Right cardiac atrium (tissue), 5 donors: ENCODE results near the gene MRS2. TPM values are rescaled to one million over a fixed set of nuclear protein-coding genes. Genes with fewer than 3 reads are reported as not detected.
"Not testable (repeated sequence)": the region's sequence is repeated elsewhere in the genome, so short reads cannot be mapped to it uniquely, and the experiment has no call there.

Experiments
- ATAC-seq, 2 donors: fragments of 200-7000 bp; cut with Tn5 transposase; one replicate each; pipeline versions ENCODE4 v1.8.0 to v1.9.1; 2020; ENCODE audit warnings: moderate library complexity in 2 of 2, mild to moderate bottlenecking in 1 of 2
- DNase-seq, 3 donors: peaks; one replicate each; pipeline ENCODE4 v3.0.0-alpha.2; 2020
- H3K27ac ChIP-seq: one replicate; pipeline ENCODE4 v1.5.1; 2013; ENCODE audit warnings: mild to moderate bottlenecking, low read length, control low read depth, moderate library complexity
- H3K27me3 ChIP-seq: one replicate; pipeline ENCODE4 v1.6.1; 2013; ENCODE audit not compliant: control insufficient read depth, insufficient read depth
- H3K4me1 ChIP-seq: one replicate; pipeline ENCODE4 v1.6.1; 2013; ENCODE audit warnings: low read length; ENCODE audit not compliant: control insufficient read depth, insufficient read depth
- H3K4me3 ChIP-seq: one replicate; pipeline ENCODE4 v1.5.1; 2013; ENCODE audit warnings: low read length, control low read depth
- H3K9me3 ChIP-seq: one replicate; pipeline ENCODE4 v1.6.1; 2013; ENCODE audit warnings: low read length; ENCODE audit not compliant: control insufficient read depth
- WGBS: extraction: QIAGEN DNeasy Blood & Tissue Kit; methylation state at CpG from one replicate; pipeline ENCODE4 v1.1.7; 2013; 5-methylcytosine and 5-hydroxymethylcytosine counted together
- intact Hi-C, 4 donors: fragments of 100-400 bp; cut with DNase I; formaldehyde crosslinking; loops; one replicate each; pipeline versions ENCODE4 v1.11.0 to v1.14.0; 2022 to 2023
- polyA plus RNA-seq: library from polyadenylated mRNA; stranded (reverse); fragments of 200-250 nt; gene quantifications from one replicate; pipeline ENCODE4 v1.2.3, GENCODE V29; 2013
- total RNA-seq, 4 donors: library from RNA; stranded (reverse); fragmentation: NEBNext Ultra II Directional; extraction: Animal tissue kit (Norgen Biotek cat#: 25700); gene quantifications; one replicate each; pipeline ENCODE4 v1.2.1, GENCODE V29; 2021
- donor health status: healthy with polysubstance abuse.
- donor health status: DM: no; HTN: yes; CAD: no.
- donor health status: DM: no; HTN: no; CAD: no.
- donor health status: DM: no; HTN: yes; CAD: no; lungs with severe emphysema.
- donor health status: DM: yes; HTN: yes; CAD: no.

Gene MRS2
- total and polyA plus RNA-seq, 5 donors = 30.3 to 45.3 (median 39.3) TPM

GRCh38 chr6:24365103-24365633, 37.6 kb upstream of the MRS2 start:
- WGBS = 81% methylated on average over 8 of the region's 8 CpGs
- intact Hi-C loops, DNase-seq, ATAC-seq, H3K9me3 ChIP-seq, H3K4me3 ChIP-seq, H3K27ac ChIP-seq, H3K27me3 ChIP-seq, H3K4me1 ChIP-seq: not testable (repeated sequence)

GRCh38 chr6:24374612-24375011, 28.1 kb upstream of the MRS2 start:
- Histone ChIP-seq H3K27me3 (no peaks in the 10 kb centered on the region), H3K9me3 (no peaks in the 10 kb centered on the region), H3K4me1 (no peaks in the 10 kb centered on the region), H3K27ac (no peak overlapping the region), H3K4me3 (no peak overlapping the region)
- intact Hi-C loops = no loop called here
- DNase-seq (no peak), ATAC-seq (no peak)
- WGBS = 92% methylated on average over 6 of the region's 6 CpGs

DNA sequence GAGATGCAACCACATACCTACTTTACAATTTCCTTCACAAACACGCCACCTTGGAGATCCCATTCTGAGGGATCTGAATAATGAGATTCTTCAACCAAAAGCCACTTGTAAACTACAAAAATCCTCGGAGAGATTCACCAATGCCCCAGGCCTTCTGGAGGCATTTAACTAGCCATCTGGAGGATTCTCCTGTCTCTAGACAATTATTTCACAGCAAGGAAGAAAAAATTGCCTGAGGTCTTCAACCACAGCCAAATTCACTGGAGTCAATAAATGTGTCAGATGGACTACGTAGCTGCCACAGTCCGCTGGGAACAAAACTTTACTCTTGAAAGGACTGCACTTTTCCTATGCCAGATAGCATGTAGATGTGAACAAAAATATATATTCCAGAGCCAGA, 25.9 kb upstream of the MRS2 start:
- H3K9me3 ChIP-seq = no peaks in the 10 kb centered on the region
- H3K27ac ChIP-seq = no peak overlapping the region
- intact Hi-C loops = no loop called here

GRCh38 chr6:24378473-24379097, 24.2 kb upstream of the MRS2 start:
- Histone ChIP-seq H3K27me3 (no peaks in the 10 kb centered on the region), H3K27ac (no peak overlapping the region), H3K4me3 (no peak overlapping the region), H3K4me1 (no peaks in the 10 kb centered on the region), H3K9me3 (no peaks in the 10 kb centered on the region)
- DNase-seq = no peak
- no peak for ATAC-seq
- intact Hi-C loops = no loop called here
- 78% methylated on average over 1 of the region's 1 CpG for WGBS

More for the DNA sequence above, 25.9 kb upstream of the MRS2 start:
- no peak overlapping the region for H3K4me3 ChIP-seq
- ATAC-seq = no peak
- no peak for DNase-seq
- no peaks in the 10 kb centered on the region for H3K27me3 ChIP-seq
- H3K4me1 ChIP-seq = no peaks in the 10 kb centered on the region
- WGBS = 71% methylated on average over 4 of the region's 4 CpGs

DNA sequence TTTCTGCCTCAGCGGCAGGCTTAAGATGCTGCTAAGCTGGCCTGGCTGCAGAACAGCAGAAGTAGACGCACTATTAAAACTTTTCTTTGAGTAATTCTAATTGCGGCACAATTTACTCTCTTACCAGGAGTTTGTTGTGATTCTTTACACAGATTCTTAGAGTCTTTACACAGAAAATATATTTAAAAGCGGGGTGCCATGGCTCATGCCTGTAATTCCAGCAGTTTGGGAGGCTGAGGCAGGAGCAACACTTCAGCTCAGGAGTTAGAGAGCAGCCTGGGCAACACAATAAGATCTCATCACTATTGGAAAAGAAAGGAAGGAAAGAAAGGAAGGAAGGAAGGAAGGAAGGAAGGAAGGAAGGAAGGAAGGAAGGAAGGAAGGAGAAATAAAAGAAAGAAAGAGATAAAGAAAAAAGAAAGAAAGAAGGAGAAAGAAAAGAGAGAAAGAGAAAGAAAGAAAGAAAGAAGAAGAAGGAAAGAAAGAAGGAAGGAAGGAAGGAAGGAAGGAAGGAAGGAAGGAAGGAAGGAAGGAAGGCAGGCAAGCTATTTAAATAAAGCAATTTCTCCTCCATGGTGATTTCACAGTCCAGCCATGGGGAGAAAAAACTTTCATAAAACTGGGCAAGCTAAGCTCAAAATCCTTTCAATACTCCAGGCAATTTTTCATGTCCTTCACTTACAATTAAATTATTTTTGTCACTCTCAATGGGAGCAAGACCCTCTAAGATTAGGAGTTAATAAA, 21.1 kb upstream of the MRS2 start:
- DNase-seq (no peak), ATAC-seq (no peak)
- intact Hi-C loops = loop anchor here in 2 of 4 donors (10.0 kb wide), 1 partner anchor 97 kb away; no protein-coding TSS in a partner anchor
- H3K27ac ChIP-seq = no peak overlapping the region
- no peaks in the 10 kb centered on the region for H3K9me3 ChIP-seq
- H3K27me3 ChIP-seq = no peaks in the 10 kb centered on the region
- no peak overlapping the region for H3K4me3 ChIP-seq
- WGBS = 94% methylated on average over 4 of the region's 4 CpGs
- no peaks in the 10 kb centered on the region for H3K4me1 ChIP-seq

DNA sequence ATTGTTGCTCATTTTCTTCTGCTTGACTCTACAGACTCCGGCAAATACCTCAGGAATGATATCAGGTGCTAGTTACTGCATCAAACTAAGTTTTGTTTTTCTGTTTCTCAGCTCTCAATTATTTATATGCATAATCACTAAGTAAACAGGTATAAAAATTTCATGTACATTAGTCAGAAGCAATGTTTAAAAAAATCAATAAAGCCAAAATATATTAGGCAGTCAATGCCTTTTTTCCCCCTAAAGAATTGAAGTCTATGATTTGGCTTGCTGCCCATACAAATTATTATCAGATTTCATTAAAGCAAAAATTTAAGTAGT, 20.6 kb upstream of the MRS2 start:
- Histone ChIP-seq H3K4me3 (no peak overlapping the region), H3K27ac (no peak overlapping the region), H3K4me1 (no peaks in the 10 kb centered on the region), H3K9me3 (no peaks in the 10 kb centered on the region), H3K27me3 (no peaks in the 10 kb centered on the region)
- ATAC-seq = no peak
- intact Hi-C loops = loop anchor here in 2 of 4 donors (10.0 kb wide), 1 partner anchor 97 kb away; no protein-coding TSS in a partner anchor
- no peak for DNase-seq
- 80% methylated on average over 1 of the region's 1 CpG for WGBS

DNA sequence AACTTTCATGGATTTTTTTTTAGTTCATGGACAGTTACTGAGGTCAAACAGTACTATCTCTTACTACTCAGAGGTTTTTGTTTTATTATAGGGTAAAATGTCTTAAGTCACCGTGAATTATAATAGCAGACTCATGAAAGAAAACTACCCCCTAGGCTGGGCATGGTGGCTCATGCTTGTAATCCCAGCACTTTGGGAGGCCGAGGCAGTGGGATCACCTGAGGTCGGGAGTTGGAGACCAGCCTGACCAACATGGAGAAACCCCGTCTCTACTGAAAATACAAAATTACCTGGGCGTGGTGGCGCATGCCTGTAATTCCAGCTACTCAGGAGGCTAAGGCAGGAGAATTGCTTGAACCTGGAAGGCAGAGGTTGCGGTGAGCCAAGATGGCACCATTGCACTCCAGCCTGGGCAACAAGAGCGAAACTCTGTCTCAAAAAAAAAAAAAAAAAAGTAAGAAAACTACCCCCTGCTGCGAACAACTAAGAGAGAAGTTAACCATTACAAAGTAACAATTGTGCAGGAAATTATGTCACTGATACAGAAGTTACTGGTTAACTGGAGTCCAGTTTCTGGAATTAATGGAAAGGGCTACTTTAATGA, 19.7 kb upstream of the MRS2 start:
- H3K27ac ChIP-seq, DNase-seq, H3K27me3 ChIP-seq, H3K4me3 ChIP-seq, H3K9me3 ChIP-seq, H3K4me1 ChIP-seq, ATAC-seq: not testable (repeated sequence)
- intact Hi-C loops = loop anchor here in 2 of 4 donors (10.0 kb wide), 1 partner anchor 98 kb away; no protein-coding TSS in a partner anchor
- WGBS = 95% methylated on average over 9 of the region's 9 CpGs

DNA sequence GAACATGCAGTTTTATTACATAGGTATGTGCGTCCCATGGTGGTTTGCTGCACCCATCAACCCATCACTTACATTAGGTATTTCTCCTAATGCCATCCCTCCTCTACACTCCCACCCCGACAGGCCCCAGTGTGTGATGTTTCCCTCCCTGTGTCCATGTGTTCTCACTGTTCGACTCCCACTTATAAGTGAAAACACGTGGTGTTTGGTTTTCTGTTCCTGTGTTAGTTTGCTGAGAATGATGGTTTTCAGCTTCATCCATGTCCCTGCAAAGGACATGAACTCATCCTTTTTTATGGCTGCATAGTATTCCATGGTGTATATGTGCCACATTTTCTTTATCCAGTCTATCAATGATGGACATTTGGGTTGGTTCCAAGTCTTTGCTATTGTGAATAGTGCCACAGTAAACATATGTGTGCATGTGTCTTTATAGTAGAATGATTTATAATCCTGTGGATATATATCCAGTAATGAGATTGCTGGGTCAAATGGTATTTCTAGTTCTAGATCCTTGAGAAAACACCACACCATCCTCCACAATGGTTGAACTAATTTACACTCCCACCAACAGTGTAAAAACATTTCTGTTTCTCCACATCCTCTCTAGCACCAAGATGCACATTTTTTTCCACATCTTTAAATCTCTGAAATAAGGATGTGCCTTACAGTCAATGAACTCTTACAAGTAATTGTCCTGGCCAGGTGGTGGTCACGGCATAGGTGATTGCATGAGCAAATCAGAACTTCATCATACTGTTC, 18.2 kb upstream of the MRS2 start:
- H3K4me1 ChIP-seq, ATAC-seq, H3K4me3 ChIP-seq, H3K27me3 ChIP-seq, DNase-seq, H3K27ac ChIP-seq, H3K9me3 ChIP-seq: not testable (repeated sequence)
- 89% methylated on average over 5 of the region's 5 CpGs for WGBS
- intact Hi-C loops = loop anchor here in 3 of 4 donors (5.0 to 10.0 kb wide), 2 partner anchors 100 to 102 kb away; no protein-coding TSS in a partner anchor

DNA sequence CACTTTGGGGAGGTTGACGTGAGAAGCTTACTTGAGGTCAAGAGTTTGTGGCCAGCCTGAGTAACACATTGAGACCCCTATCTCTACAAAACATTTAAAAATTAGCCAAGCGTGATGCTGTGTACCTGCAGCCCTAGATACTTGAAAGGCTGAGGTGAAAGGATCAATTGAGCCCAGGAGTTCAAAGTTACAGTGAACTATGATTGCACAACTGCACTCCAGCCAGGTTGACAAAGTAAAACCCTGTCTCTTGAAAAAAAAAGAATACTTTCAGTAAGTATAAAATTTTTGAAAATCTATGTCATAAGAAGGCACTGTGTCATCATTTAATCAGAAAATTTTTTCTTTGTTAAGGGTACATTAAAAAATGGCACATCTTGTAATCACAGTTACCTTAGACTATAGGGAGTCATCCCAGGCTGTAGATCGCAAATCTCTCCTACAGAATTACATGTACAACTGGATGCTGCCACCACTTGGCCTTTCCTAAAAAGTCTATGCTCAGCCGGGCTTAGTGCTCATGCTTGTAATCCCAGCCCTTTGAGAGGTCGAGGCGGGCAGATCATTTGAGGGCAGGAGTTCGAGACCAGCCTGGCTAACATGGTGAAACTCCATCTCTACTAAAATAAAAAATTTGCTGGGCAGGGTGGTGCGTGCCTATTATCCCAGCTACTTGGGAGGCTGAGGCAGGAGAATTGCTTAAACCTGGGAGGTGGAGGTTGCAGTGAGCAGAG, 17.0 kb upstream of the MRS2 start:
- ATAC-seq (no peak), DNase-seq (no peak)
- intact Hi-C loops = loop anchor here in 3 of 4 donors (5.0 to 10.0 kb wide), 2 partner anchors 101 to 103 kb away; no protein-coding TSS in a partner anchor
- no peak overlapping the region for H3K27ac ChIP-seq
- no peak overlapping the region for H3K4me3 ChIP-seq
- H3K9me3 ChIP-seq = no peaks in the 10 kb centered on the region
- no peaks in the 10 kb centered on the region for H3K4me1 ChIP-seq
- no peaks in the 10 kb centered on the region for H3K27me3 ChIP-seq
- 74% methylated on average over 8 of the region's 8 CpGs for WGBS

- H3K27me3 ChIP-seq = no peaks in the 10 kb centered on the region
- no peaks in the 10 kb centered on the region for H3K9me3 ChIP-seq
- no peak overlapping the region for H3K27ac ChIP-seq
- no peaks in the 10 kb centered on the region for H3K4me1 ChIP-seq
- DNase-seq (no peak), ATAC-seq (no peak)
- intact Hi-C loops = loop anchor here in 3 of 4 donors (5.0 to 10.0 kb wide), 2 partner anchors 103 to 106 kb away; no protein-coding TSS in a partner anchor
- 89% methylated on average over 1 of the region's 1 CpG for WGBS
- no peak overlapping the region for H3K4me3 ChIP-seq
Measured at GRCh38 chr6:24387818-24388217, 14.9 kb upstream of the MRS2 start.
